Neutrophil (primary cell): ENCODE results near the gene MBD4.

ENCODE experiments used
- H3K27ac ChIP-seq: fragments of 200-600 bp; sonication (generic); 2 replicates; pipeline ENCODE4 v1.5.1; 2016; ENCODE audit warnings: mild to moderate bottlenecking, moderate library complexity
- H3K27me3 ChIP-seq: fragments of 200-600 bp; sonication (generic); 2 replicates; pipeline ENCODE4 v1.6.0; 2016; ENCODE audit warnings: mild to moderate bottlenecking
- H3K36me3 ChIP-seq: fragments of 200-600 bp; sonication (generic); 2 replicates; pipeline ENCODE4 v1.5.1; 2017
- H3K4me1 ChIP-seq, 2 experiments: fragments of 200-600 bp in 1 of 2; sonication (generic) in 1 of 2; 1 replicate in 1 of 2; 2 replicates in 1 of 2; pipeline versions ENCODE4 v1.5.1 to v1.6.1; 2013 to 2016; ENCODE audit warnings: low read depth in 1 of 2, low read length in 1 of 2, mild to moderate bottlenecking in 1 of 2, moderate library complexity in 1 of 2; ENCODE audit not compliant: control insufficient read depth in 1 of 2, insufficient read depth in 1 of 2
- H3K4me3 ChIP-seq, 2 experiments: fragments of 200-600 bp in 1 of 2; sonication (generic) in 1 of 2; 1 replicate in 1 of 2; 2 replicates in 1 of 2; pipeline ENCODE4 v1.5.1; 2013 to 2016; ENCODE audit warnings: low read depth in 1 of 2, low read length in 1 of 2, mild to moderate bottlenecking in 1 of 2, moderate library complexity in 1 of 2
- H3K9me3 ChIP-seq: fragments of 200-600 bp; sonication (generic); 2 replicates; pipeline ENCODE4 v1.5.1; 2016
- CTCF ChIP-seq: fragments of 200-600 bp; sonication (generic); IDR thresholded peaks from 2 replicates; pipeline ENCODE4 v1.5.1; 2016; ENCODE audit warnings: antibody characterized with exemption

MBD4 gene

DNA sequence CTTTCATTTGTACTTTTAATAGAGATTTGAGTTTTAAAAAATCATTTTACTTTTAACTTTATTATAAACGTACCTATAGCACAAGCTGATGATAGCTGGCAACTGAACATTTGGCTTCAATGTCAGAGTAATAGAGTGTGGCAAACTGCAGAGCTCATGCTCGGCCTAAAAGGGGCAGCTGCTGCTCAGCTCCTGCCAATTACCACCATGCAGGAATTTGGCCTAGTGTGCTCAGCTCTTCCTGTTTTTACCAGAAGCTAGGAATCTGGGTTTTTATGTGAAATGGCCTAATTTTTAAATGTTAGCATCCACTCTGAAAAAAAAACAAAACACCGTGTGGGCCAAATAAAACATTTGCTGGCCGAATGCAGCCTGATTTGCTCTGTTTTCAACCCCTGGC is 2.0 kb upstream of the MBD4 start:
- H3K27me3 ChIP-seq: no peaks in the 10 kb centered on the region
- no peaks in the 10 kb centered on the region for H3K9me3 ChIP-seq
- peaks cover 59 to 63% of the 10 kb centered on the region in 2 experiments for H3K4me1 ChIP-seq
- H3K4me3 ChIP-seq: no peak overlapping the region
- H3K36me3 ChIP-seq: peaks cover 16% of the 10 kb centered on the region
- TF ChIP-seq CTCF: no peak
- H3K27ac ChIP-seq: peak overlapping the region; percentile 95

- no peaks in the 10 kb centered on the region for H3K27me3 ChIP-seq
- peaks cover 21% of the 10 kb centered on the region for H3K36me3 ChIP-seq
- H3K9me3 ChIP-seq: no peaks in the 10 kb centered on the region
- H3K27ac ChIP-seq: peak overlapping the region; percentile 95
- peaks cover 65 to 69% of the 10 kb centered on the region in 2 experiments for H3K4me1 ChIP-seq
- peak overlapping the region; percentile 79 to 87 for H3K4me3 ChIP-seq
- no peak for TF ChIP-seq CTCF
These were observed 1.5 kb upstream of the MBD4 start for GRCh38 chr3:129441215-129441614.

DNA sequence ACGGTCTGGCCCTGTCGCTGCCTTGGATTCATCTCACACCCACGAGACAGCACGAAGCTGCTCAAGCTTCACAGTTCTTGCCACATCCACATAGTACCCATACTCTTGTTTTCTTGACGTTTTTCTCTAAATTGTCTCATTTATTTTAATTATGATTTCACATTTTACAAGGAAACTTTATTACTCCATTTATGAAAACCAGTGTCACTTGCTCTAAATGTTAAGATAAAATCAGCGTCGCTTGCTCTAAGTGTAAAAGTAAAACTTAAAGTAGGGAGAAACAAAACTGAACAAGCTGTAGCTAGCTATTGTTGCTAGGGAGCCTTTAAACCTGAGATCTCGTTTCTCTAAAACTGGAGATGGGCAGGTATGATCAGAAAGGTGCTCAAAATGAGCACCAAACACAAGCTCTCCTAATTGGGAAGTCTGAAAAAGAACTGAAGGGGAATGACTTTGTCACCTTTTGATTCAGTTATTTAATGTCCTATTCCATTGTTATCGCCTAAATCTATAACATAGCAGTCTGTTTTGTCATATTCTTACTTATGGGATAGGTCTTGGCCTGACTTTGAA is 956 bp upstream of the MBD4 start:
- Histone ChIP-seq H3K36me3 (peaks cover 26% of the 10 kb centered on the region), H3K9me3 (no peaks in the 10 kb centered on the region), H3K27me3 (no peaks in the 10 kb centered on the region), H3K4me1 (peaks cover 70 to 74% of the 10 kb centered on the region in 2 experiments), H3K27ac (peak overlapping the region; percentile 95), H3K4me3 (peak overlapping the region; percentile 79 to 87)
- TF ChIP-seq CTCF: no peak

GRCh38 chr3:129439226-129439816 is 427 bp downstream of the MBD4 start:
- no peaks in the 10 kb centered on the region for H3K9me3 ChIP-seq
- H3K27ac ChIP-seq: peak overlapping the region; percentile 95
- H3K4me3 ChIP-seq: peak overlapping the region; percentile 79 to 87
- H3K4me1 ChIP-seq: peaks cover 72 to 75% of the 10 kb centered on the region in 2 experiments
- H3K36me3 ChIP-seq: peaks cover 39% of the 10 kb centered on the region
- no peak for TF ChIP-seq CTCF
- no peaks in the 10 kb centered on the region for H3K27me3 ChIP-seq

- H3K27ac ChIP-seq: no peak overlapping the region
- no peak for TF ChIP-seq CTCF
- H3K27me3 ChIP-seq: no peaks in the 10 kb centered on the region
- H3K36me3 ChIP-seq: peaks cover 78% of the 10 kb centered on the region
- no peaks in the 10 kb centered on the region for H3K9me3 ChIP-seq
- H3K4me3 ChIP-seq: no peak overlapping the region
- H3K4me1 ChIP-seq: peaks cover 44 to 46% of the 10 kb centered on the region in 2 experiments
These were observed 4.4 kb downstream of the MBD4 start for GRCh38 chr3:129435367-129435766.
